H9 (cell line): Measurements from ENCODE around the gene RAB3IL1. TPM values are rescaled to one million over a fixed set of nuclear protein-coding genes. Genes with fewer than 3 reads are reported as not detected.
"Not testable (repeated sequence)": the region's sequence is repeated elsewhere in the genome, so short reads cannot be mapped to it uniquely, and the experiment has no call there.

ENCODE experiments used
- DNase-seq: peaks from one replicate; pipeline ENCODE4 v3.0.0-alpha.2; 2017
- H2AFZ ChIP-seq: one replicate; pipeline ENCODE4 v1.6.1; 2013; ENCODE audit warnings: mild to moderate bottlenecking, low read length, control low read depth, moderate library complexity
- H2AK5ac ChIP-seq: 2 replicates; pipeline ENCODE4 v1.6.1; 2013; ENCODE audit warnings: low read length, control low read depth, mixed read lengths; ENCODE audit not compliant: insufficient read length
- H2BK120ac ChIP-seq: one replicate; pipeline ENCODE4 v1.6.1; 2013; ENCODE audit warnings: low read depth, mild to moderate bottlenecking, low read length, control low read depth, inconsistent platforms; ENCODE audit not compliant: poor library complexity, severe bottlenecking
- H2BK12ac ChIP-seq: 2 replicates; pipeline ENCODE4 v1.6.1; 2013; ENCODE audit warnings: low read length, control low read depth, mixed read lengths, low read depth; ENCODE audit not compliant: insufficient read length
- H2BK15ac ChIP-seq: 2 replicates; pipeline ENCODE4 v1.6.1; 2013; ENCODE audit warnings: low read depth, low read length, control low read depth
- H2BK20ac ChIP-seq: one replicate; pipeline ENCODE4 v1.6.1; 2013; ENCODE audit warnings: low read depth, mild to moderate bottlenecking, low read length, control low read depth, inconsistent platforms; ENCODE audit not compliant: poor library complexity, severe bottlenecking
- H2BK5ac ChIP-seq: 2 replicates; pipeline ENCODE4 v1.6.1; 2013; ENCODE audit warnings: low read length, control low read depth, mixed read lengths; ENCODE audit not compliant: insufficient read length
- H3K14ac ChIP-seq: 2 replicates; pipeline ENCODE4 v1.6.1; 2013; ENCODE audit warnings: low read length, control low read depth; ENCODE audit not compliant: insufficient read depth
- H3K18ac ChIP-seq: 2 replicates; pipeline ENCODE4 v1.6.1; 2013; ENCODE audit warnings: low read depth, mild to moderate bottlenecking, mixed read lengths, low read length, control low read depth; ENCODE audit not compliant: insufficient read length
- H3K23ac ChIP-seq: 2 replicates; pipeline ENCODE4 v1.6.1; 2013; ENCODE audit warnings: low read length, control low read depth, mixed read lengths, low read depth; ENCODE audit not compliant: insufficient read length
- H3K23me2 ChIP-seq: 2 replicates; pipeline ENCODE4 v1.6.1; 2013; ENCODE audit warnings: low read depth, mild to moderate bottlenecking, mixed read lengths, low read length, control low read depth; ENCODE audit not compliant: insufficient read length, poor library complexity, severe bottlenecking
- H3K27ac ChIP-seq: 2 replicates; pipeline ENCODE4 v1.5.1; 2013; ENCODE audit warnings: low read length, control low read depth, mixed read lengths, low read depth; ENCODE audit not compliant: insufficient read length
- H3K27me3 ChIP-seq: 2 replicates; pipeline ENCODE4 v1.6.1; 2013; ENCODE audit warnings: low read length, control low read depth, inconsistent platforms; ENCODE audit not compliant: insufficient read depth
- H3K4ac ChIP-seq: 2 replicates; pipeline ENCODE4 v1.6.1; 2013; ENCODE audit warnings: low read depth, mild to moderate bottlenecking, control low read depth, inconsistent platforms, low read length, moderate library complexity
- H3K4me1 ChIP-seq: 2 replicates; pipeline ENCODE4 v1.6.1; 2013; ENCODE audit warnings: low read length, control low read depth, inconsistent platforms; ENCODE audit not compliant: insufficient read depth
- H3K4me2 ChIP-seq: 2 replicates; pipeline ENCODE4 v1.6.1; 2013; ENCODE audit warnings: low read length, control low read depth, mixed read lengths; ENCODE audit not compliant: insufficient read length, insufficient read depth
- H3K56ac ChIP-seq: 2 replicates; pipeline ENCODE4 v1.6.1; 2013; ENCODE audit warnings: low read depth, mild to moderate bottlenecking, mixed read lengths, low read length, control low read depth; ENCODE audit not compliant: insufficient read length
- H3K79me1 ChIP-seq: 2 replicates; pipeline ENCODE4 v1.6.1; 2013; ENCODE audit warnings: low read depth, mild to moderate bottlenecking, moderate library complexity, low read length, control low read depth, inconsistent platforms; ENCODE audit not compliant: insufficient read depth, poor library complexity, severe bottlenecking
- H3K79me2 ChIP-seq: 2 replicates; pipeline ENCODE4 v1.6.1; 2013; ENCODE audit warnings: low read length, control low read depth, inconsistent platforms; ENCODE audit not compliant: insufficient read depth
- H3K9ac ChIP-seq: 2 replicates; pipeline ENCODE4 v1.6.1; 2013; ENCODE audit warnings: low read length, control low read depth, mixed read lengths; ENCODE audit not compliant: insufficient read length; ENCODE audit errors: extremely low read depth
- H3K9me3 ChIP-seq: one replicate; pipeline ENCODE4 v1.6.1; 2013; ENCODE audit warnings: low read depth, low read length, inconsistent platforms; ENCODE audit not compliant: control insufficient read depth
- H3T11ph ChIP-seq: one replicate; pipeline ENCODE4 v1.6.1; 2013; ENCODE audit warnings: mild to moderate bottlenecking, low read length, control low read depth, inconsistent platforms
- H4K20me1 ChIP-seq: one replicate; pipeline ENCODE4 v1.6.1; 2013; ENCODE audit not compliant: control insufficient read depth, insufficient read length, insufficient read depth
- H4K5ac ChIP-seq: 2 replicates; pipeline ENCODE4 v1.6.1; 2013; ENCODE audit warnings: low read depth, mild to moderate bottlenecking, mixed read lengths, low read length, control low read depth; ENCODE audit not compliant: insufficient read length
- H4K8ac ChIP-seq: replicated peaks from 2 replicates; pipeline ENCODE4 v1.6.1; 2013; ENCODE audit warnings: low read length, control low read depth, mixed read lengths, low read depth; ENCODE audit not compliant: insufficient read length
- H4K91ac ChIP-seq: 2 replicates; pipeline ENCODE4 v1.6.1; 2013; ENCODE audit warnings: low read depth, mild to moderate bottlenecking, moderate library complexity, mixed read lengths, low read length, control low read depth; ENCODE audit not compliant: insufficient read length
- H3K27ac Mint-ChIP-seq, 3 experiments: 2 replicates in 2 of 3; 3 replicates in 1 of 3; pipeline ENCODE4 v1.8.0; 2020 to 2021; ENCODE audit warnings: mixed read lengths in 3 of 3, mild to moderate bottlenecking in 1 of 3, moderate library complexity in 1 of 3
- H3K27me3 Mint-ChIP-seq: 2 replicates; pipeline ENCODE4 v1.8.0; 2021; ENCODE audit warnings: low read depth, mild to moderate bottlenecking, moderate library complexity, mixed read lengths
- H3K36me3 Mint-ChIP-seq, 3 experiments: 2 replicates in 2 of 3; 3 replicates in 1 of 3; pipeline ENCODE4 v1.8.0; 2020 to 2021; ENCODE audit warnings: low read depth in 3 of 3, mixed read lengths in 3 of 3; ENCODE audit not compliant: insufficient read depth in 1 of 3
- H3K4me1 Mint-ChIP-seq, 2 experiments: 2 replicates each; pipeline ENCODE4 v1.8.0; 2020; ENCODE audit warnings: mixed read lengths in 2 of 2
- H3K4me3 Mint-ChIP-seq, 2 experiments: 2 replicates in 1 of 2; 3 replicates in 1 of 2; pipeline ENCODE4 v1.8.0; 2020 to 2021; ENCODE audit warnings: mild to moderate bottlenecking in 2 of 2, mixed read lengths in 2 of 2, moderate library complexity in 1 of 2
- H3K9me3 Mint-ChIP-seq, 2 experiments: 2 replicates in 1 of 2; 3 replicates in 1 of 2; pipeline ENCODE4 v1.8.0; 2020; ENCODE audit warnings: mild to moderate bottlenecking in 2 of 2, mixed read lengths in 2 of 2, moderate library complexity in 1 of 2
- WGBS: extraction: QIAGEN DNeasy Blood & Tissue Kit; methylation state at CpG from one replicate; pipeline ENCODE4 v1.1.7; 2013; ENCODE audit warnings: missing lambda C conversion rate, low lambda C conversion rate, mixed read lengths; ENCODE audit not compliant: insufficient read length; ENCODE audit errors: extremely low coverage; 5-methylcytosine and 5-hydroxymethylcytosine counted together
- total RNA-seq: library from RNA; stranded (reverse); gene quantifications from 2 replicates; pipeline ENCODE4 v1.2.1, GENCODE V29; 2021
- TF ChIP-seq, protein P1 (sequence below): fragments of 200-600 bp; sonication (generic); conservative IDR thresholded peaks from 3 replicates; pipeline ENCODE4 v1.8.0; 2021; ENCODE audit warnings: antibody characterized with exemption, mild to moderate bottlenecking

RAB3IL1 gene
- total RNA-seq, 1 experiment from 2014 or later, result 2.4 TPM

DNA sequence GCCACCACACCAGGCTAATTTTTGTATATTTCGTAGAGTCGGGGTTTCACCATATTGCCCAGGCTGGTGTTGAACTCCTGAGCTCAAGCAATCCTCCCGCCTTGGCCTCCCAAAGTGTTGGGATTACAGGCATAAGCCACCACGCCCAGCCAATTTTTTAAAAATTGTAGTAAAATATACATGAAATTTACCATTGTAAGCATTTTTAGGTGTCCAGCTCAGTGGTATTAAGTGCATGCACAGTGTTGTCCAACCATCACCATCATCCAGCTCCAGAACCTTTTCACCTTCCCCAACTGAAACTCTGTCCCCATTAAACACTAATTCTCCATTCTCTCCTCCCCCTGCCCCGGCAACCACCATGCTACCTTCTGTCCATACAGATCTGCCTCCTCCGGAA is 34.5 kb downstream of the RAB3IL1 start:
- H4K5ac ChIP-seq, result no peak overlapping the region
- H3K27me3 Mint-ChIP-seq, result no peaks in the 10 kb centered on the region; the same call in 1 of the 2 replicates

DNA sequence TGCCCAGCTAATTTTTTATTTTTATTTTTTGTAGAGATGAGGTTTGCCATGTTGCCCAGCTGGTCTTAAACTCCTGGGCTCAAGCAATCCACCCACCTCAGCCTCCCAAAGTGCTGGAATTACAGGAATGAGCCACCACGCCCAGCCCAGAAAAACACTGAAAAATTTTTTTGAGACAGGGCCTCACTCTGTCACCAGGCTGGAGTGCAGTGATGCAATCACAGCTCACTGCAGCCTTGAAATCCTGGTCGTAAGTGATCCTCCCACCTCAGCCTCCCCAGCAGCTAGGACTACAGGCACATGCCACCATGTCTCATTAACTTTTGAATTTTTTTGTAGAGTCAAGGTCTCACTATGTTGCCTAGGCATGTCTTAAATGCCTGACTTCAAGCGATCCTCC is 35.1 kb downstream of the RAB3IL1 start:
- DNase-seq, H3K4ac ChIP-seq, H3K27me3 ChIP-seq, H3K27ac ChIP-seq, H3K4me2 ChIP-seq, H4K91ac ChIP-seq, H3K9me3 Mint-ChIP-seq, H3T11ph ChIP-seq, H2AFZ ChIP-seq, H2BK120ac ChIP-seq, H3K23ac ChIP-seq, H4K20me1 ChIP-seq, H3K36me3 Mint-ChIP-seq, H2BK12ac ChIP-seq, H3K27me3 Mint-ChIP-seq, H3K27ac Mint-ChIP-seq, H3K14ac ChIP-seq, H3K9ac ChIP-seq, H3K23me2 ChIP-seq, H3K79me2 ChIP-seq, H2BK15ac ChIP-seq, H3K4me1 ChIP-seq, H2BK5ac ChIP-seq, H2AK5ac ChIP-seq, H4K8ac ChIP-seq, H3K4me3 Mint-ChIP-seq, H3K18ac ChIP-seq, H4K5ac ChIP-seq, H3K56ac ChIP-seq, H2BK20ac ChIP-seq, H3K9me3 ChIP-seq, H3K79me1 ChIP-seq: not testable (repeated sequence)
- WGBS, result no CpG with 5 or more reads among the region's 3 CpGs
- peaks cover 20 to 32% of the 10 kb centered on the region in 2 experiments for H3K4me1 Mint-ChIP-seq

More for the DNA sequence above, 34.5 kb downstream of the RAB3IL1 start:
- WGBS, result no CpG with 5 or more reads among the region's 6 CpGs
- Histone ChIP-seq H3K79me2 (0 out of 2 replicates have a peak, but pooled peaks cover 2% of the 10 kb centered on the region), H3K56ac (no peak overlapping the region), H3K23me2 (peaks cover 2% of the 10 kb centered on the region), H2BK20ac (no peak overlapping the region), H3K27ac (no peak overlapping the region), H2BK120ac (no peak overlapping the region), H2BK5ac (no peak overlapping the region), H3K79me1 (no peaks in the 10 kb centered on the region), H3K9ac (no peak overlapping the region), H3K9me3 (no peaks in the 10 kb centered on the region), H3T11ph (no peak overlapping the region), H2AK5ac (no peak overlapping the region), H3K4me2 (no peak overlapping the region), H4K91ac (no peak overlapping the region), H3K27me3 (no peaks in the 10 kb centered on the region), H3K14ac (no peak overlapping the region), H3K4me1 (peaks cover 3% of the 10 kb centered on the region; the same call in 1 of the 2 replicates), H4K8ac (no peak overlapping the region), H2BK15ac (no peak overlapping the region), H2BK12ac (no peak overlapping the region), H4K20me1 (no peaks in the 10 kb centered on the region), H3K4ac (no peak overlapping the region), H3K23ac (no peak overlapping the region), H3K18ac (no peak overlapping the region), H2AFZ (no peak overlapping the region)
- H3K9me3 Mint-ChIP-seq, result peaks cover 0 to 5% of the 10 kb centered on the region in 2 experiments; a peak in 2 of 5 replicates
- DNase-seq, result no peak
- H3K4me1 Mint-ChIP-seq, result peaks cover 23 to 35% of the 10 kb centered on the region in 2 experiments
- H3K36me3 Mint-ChIP-seq, result peaks cover 0 to 9% (median 2%) of the 10 kb centered on the region in 3 experiments; a peak in 4 of 7 replicates
- peak overlapping the region in 1 of 3 experiments; percentile 31; a peak in 1 of 7 replicates for H3K27ac Mint-ChIP-seq
- TF ChIP-seq, protein P1, sequence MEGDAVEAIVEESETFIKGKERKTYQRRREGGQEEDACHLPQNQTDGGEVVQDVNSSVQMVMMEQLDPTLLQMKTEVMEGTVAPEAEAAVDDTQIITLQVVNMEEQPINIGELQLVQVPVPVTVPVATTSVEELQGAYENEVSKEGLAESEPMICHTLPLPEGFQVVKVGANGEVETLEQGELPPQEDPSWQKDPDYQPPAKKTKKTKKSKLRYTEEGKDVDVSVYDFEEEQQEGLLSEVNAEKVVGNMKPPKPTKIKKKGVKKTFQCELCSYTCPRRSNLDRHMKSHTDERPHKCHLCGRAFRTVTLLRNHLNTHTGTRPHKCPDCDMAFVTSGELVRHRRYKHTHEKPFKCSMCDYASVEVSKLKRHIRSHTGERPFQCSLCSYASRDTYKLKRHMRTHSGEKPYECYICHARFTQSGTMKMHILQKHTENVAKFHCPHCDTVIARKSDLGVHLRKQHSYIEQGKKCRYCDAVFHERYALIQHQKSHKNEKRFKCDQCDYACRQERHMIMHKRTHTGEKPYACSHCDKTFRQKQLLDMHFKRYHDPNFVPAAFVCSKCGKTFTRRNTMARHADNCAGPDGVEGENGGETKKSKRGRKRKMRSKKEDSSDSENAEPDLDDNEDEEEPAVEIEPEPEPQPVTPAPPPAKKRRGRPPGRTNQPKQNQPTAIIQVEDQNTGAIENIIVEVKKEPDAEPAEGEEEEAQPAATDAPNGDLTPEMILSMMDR, result no peak
- no peak overlapping the region; a peak in 1 of 5 replicates for H3K4me3 Mint-ChIP-seq
